ENCODE data around the gene SEC61A1. TPM values are rescaled to one million over a fixed set of nuclear protein-coding genes. Genes with fewer than 3 reads are reported as not detected.

Gene SEC61A1
- total RNA-seq, 3 donors from 2014 or later (not counting 1 experiment from before 2014, with no cell fraction given) = 143 to 172 (median 148) TPM

- H3K27ac ChIP-seq (ENCODE audit: low read length) = no peak overlapping the region
- H3K27me3 ChIP-seq (ENCODE audit: control insufficient read depth, insufficient read depth, low read length) = no peaks in the 10 kb centered on the region
- intact Hi-C loops (cut with micrococcal nuclease) = no loop called here
- Mint-ChIP-seq H3K4me1 (peaks cover 7 to 9% of the 10 kb centered on the region in 2 donors), H3K27ac (no peak overlapping the region), H3K36me3 (peaks cover 5% of the 10 kb centered on the region), H3K9me3 (no peaks in the 10 kb centered on the region), H3K4me3 (no peak overlapping the region), H3K27me3 (ENCODE audit: low read depth in 2 of 2) (no peaks in the 10 kb centered on the region)
- no peaks in the 10 kb centered on the region for H3K9me3 ChIP-seq (ENCODE audit: control insufficient read depth, insufficient read depth, low read length)
- H3K4me1 ChIP-seq (ENCODE audit: control insufficient read depth, insufficient read depth, low read length) = no peaks in the 10 kb centered on the region
- no peak for DNase-seq
- H3K36me3 ChIP-seq (ENCODE audit: control insufficient read depth, insufficient read depth, low read length) = peaks cover 47% of the 10 kb centered on the region
- H3K4me3 ChIP-seq (ENCODE audit: low read length) = no peak overlapping the region
- no peak for ATAC-seq
- TF ChIP-seq CTCF (IDR thresholded peaks at IDR 0.05) = no peak
- WGBS (ENCODE audit: insufficient coverage) = 97% methylated on average over 6 of the region's 6 CpGs
Observed at GRCh38 chr3:128098234-128098633, 46.0 kb downstream of the SEC61A1 start.

- no peak overlapping the region for H3K27ac Mint-ChIP-seq
- no peak for ATAC-seq
- H3K27me3 Mint-ChIP-seq (ENCODE audit: low read depth in 2 of 2) = no peaks in the 10 kb centered on the region
- 94% methylated on average over 3 of the region's 3 CpGs for WGBS (ENCODE audit: insufficient coverage)
- no peak for DNase-seq
- H3K4me3 Mint-ChIP-seq = no peak overlapping the region
- Histone ChIP-seq H3K27ac (ENCODE audit: low read length) (no peak overlapping the region), H3K4me3 (ENCODE audit: low read length) (no peak overlapping the region), H3K27me3 (ENCODE audit: control insufficient read depth, insufficient read depth, low read length) (no peaks in the 10 kb centered on the region), H3K36me3 (ENCODE audit: control insufficient read depth, insufficient read depth, low read length) (peaks cover 48% of the 10 kb centered on the region), H3K9me3 (ENCODE audit: control insufficient read depth, insufficient read depth, low read length) (no peaks in the 10 kb centered on the region), H3K4me1 (ENCODE audit: control insufficient read depth, insufficient read depth, low read length) (no peaks in the 10 kb centered on the region)
- peaks cover 5% of the 10 kb centered on the region for H3K36me3 Mint-ChIP-seq
- no peak for TF ChIP-seq CTCF (IDR thresholded peaks at IDR 0.05)
- H3K9me3 Mint-ChIP-seq = no peaks in the 10 kb centered on the region
- intact Hi-C loops (cut with micrococcal nuclease) = no loop called here
- peaks cover 1 to 3% of the 10 kb centered on the region in 2 donors for H3K4me1 Mint-ChIP-seq
Observed at GRCh38 chr3:128100161-128100560, 47.9 kb downstream of the SEC61A1 start.

- H3K27me3 Mint-ChIP-seq (ENCODE audit: low read depth in 2 of 2) = no peaks in the 10 kb centered on the region
- 95% methylated on average over 2 of the region's 2 CpGs for WGBS (ENCODE audit: insufficient coverage)
- H3K36me3 ChIP-seq (ENCODE audit: control insufficient read depth, insufficient read depth, low read length) = peaks cover 48% of the 10 kb centered on the region
- no peaks in the 10 kb centered on the region for H3K9me3 ChIP-seq (ENCODE audit: control insufficient read depth, insufficient read depth, low read length)
- intact Hi-C loops (cut with micrococcal nuclease) = no loop called here
- no peaks in the 10 kb centered on the region for H3K9me3 Mint-ChIP-seq
- no peak for DNase-seq
- ATAC-seq = no peak
- no peak overlapping the region for H3K27ac ChIP-seq (ENCODE audit: low read length)
- H3K4me1 Mint-ChIP-seq = no peaks in the 10 kb centered on the region
- no peak overlapping the region for H3K4me3 ChIP-seq (ENCODE audit: low read length)
- no peak overlapping the region for H3K4me3 Mint-ChIP-seq
- no peaks in the 10 kb centered on the region for H3K27me3 ChIP-seq (ENCODE audit: control insufficient read depth, insufficient read depth, low read length)
- no peak for TF ChIP-seq CTCF (IDR thresholded peaks at IDR 0.05)
- H3K27ac Mint-ChIP-seq = no peak overlapping the region
- no peaks in the 10 kb centered on the region for H3K4me1 ChIP-seq (ENCODE audit: control insufficient read depth, insufficient read depth, low read length)
- peaks cover 5% of the 10 kb centered on the region for H3K36me3 Mint-ChIP-seq
Observed at GRCh38 chr3:128100638-128101037, 48.4 kb downstream of the SEC61A1 start.

- no peak overlapping the region for H3K4me3 Mint-ChIP-seq
- H3K36me3 ChIP-seq (ENCODE audit: control insufficient read depth, insufficient read depth, low read length) = peaks cover 28% of the 10 kb centered on the region
- no peak overlapping the region for H3K4me3 ChIP-seq (ENCODE audit: low read length)
- H3K27me3 ChIP-seq (ENCODE audit: control insufficient read depth, insufficient read depth, low read length) = no peaks in the 10 kb centered on the region
- H3K9me3 Mint-ChIP-seq = no peaks in the 10 kb centered on the region
- H3K4me1 Mint-ChIP-seq = peaks cover 0 to 5% of the 10 kb centered on the region in 2 donors
- H3K36me3 Mint-ChIP-seq = no peaks in the 10 kb centered on the region
- intact Hi-C loops (cut with micrococcal nuclease) = no loop called here
- no peak for TF ChIP-seq CTCF (IDR thresholded peaks at IDR 0.05)
- H3K27ac ChIP-seq (ENCODE audit: low read length) = no peak overlapping the region
- H3K9me3 ChIP-seq (ENCODE audit: control insufficient read depth, insufficient read depth, low read length) = no peaks in the 10 kb centered on the region
- H3K27me3 Mint-ChIP-seq (ENCODE audit: low read depth in 2 of 2) = no peaks in the 10 kb centered on the region
- DNase-seq (no peak), ATAC-seq (no peak)
- no peak overlapping the region for H3K27ac Mint-ChIP-seq
- no peaks in the 10 kb centered on the region for H3K4me1 ChIP-seq (ENCODE audit: control insufficient read depth, insufficient read depth, low read length)
- WGBS (ENCODE audit: insufficient coverage) = 94% methylated on average over 4 of the region's 5 CpGs
Observed at GRCh38 chr3:128103136-128103676, 51.0 kb downstream of the SEC61A1 start.
